HG03060 (cell line): ENCODE measurements around the gene UBAC2.
"Not testable (repeated sequence)": the region's sequence is repeated elsewhere in the genome, so short reads cannot be mapped to it uniquely, and the experiment has no call there.

ENCODE experiments used
- ATAC-seq: cut with Tn5 transposase; IDR thresholded peaks from one replicate; pipeline ENCODE4 v1.9.1; 2021; ENCODE audit warnings: low read depth, moderate number of reproducible peaks; ENCODE audit not compliant: unreplicated experiment

Gene UBAC2

GRCh38 chr13:99405966-99406365 is 205.3 kb downstream of the UBAC2 start:
- ATAC-seq: no peak

DNA sequence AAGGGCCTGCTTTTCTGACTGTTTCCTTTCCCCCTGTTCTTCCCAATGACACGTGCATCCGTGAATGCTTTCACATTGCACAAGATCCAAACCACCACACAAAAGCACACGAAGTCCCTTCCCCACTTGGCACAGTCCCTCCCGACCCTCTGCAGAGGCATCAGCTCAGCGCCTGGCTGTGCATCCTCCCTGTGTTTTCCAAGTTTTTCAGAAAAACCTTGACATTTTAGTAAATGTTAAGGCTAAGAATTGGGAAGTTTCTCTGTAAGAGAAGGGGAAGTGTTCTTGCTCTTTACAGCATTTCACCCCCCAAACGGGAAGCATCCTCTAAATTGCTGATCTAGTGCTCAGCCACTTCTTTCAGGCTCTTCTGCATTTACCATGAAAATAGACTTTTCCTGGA is 206.1 kb downstream of the UBAC2 start:
- ATAC-seq: no peak

- no peak for ATAC-seq
Measured at GRCh38 chr13:99407906-99408702, 207.4 kb downstream of the UBAC2 start.

DNA sequence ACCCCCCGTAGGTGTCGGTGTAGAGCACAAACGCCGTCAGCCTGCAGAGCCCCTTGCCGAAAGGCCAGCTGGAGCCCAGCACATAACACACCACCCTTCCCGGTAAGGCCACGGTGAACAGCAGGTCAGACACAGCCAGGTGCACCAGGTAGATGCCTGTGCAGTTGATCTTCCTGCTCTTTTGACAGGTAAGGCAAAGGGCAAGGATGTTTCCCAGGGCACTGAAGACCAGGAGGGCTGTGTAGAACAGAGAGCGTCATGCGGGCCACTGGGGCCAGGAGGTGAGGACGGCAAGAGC is 208.0 kb downstream of the UBAC2 start:
- ATAC-seq: no peak

DNA sequence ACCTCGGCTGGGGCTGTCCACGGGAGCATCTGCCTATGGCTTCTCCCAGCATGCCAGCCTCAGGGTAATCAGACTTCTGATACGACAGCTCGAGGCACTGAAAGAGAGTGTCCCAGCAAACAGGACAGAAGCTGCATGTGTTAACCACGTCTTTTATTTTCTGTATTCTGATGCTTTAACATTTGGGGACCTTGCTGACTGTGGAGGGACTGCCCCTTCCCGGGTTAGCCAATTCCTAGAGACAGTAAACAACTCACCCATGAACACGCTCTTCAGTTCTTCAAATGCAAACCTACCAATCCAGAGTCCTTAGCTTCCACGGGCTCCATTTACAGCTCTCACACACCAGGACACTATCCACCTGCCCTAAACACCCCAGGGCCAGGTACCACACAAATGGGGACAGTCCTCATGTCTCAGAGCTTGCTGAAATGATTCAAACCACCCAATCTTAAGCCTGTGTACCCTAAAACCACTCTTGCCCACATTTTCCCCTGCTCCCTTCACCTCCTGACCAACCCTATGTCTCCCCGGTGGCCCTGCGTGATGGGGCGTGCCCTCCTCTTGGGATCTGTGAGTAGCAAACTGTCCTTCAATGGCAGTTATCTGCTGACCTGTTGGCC is 208.9 kb downstream of the UBAC2 start:
- ATAC-seq: not testable (repeated sequence)

GRCh38 chr13:99410646-99411475 is 210.2 kb downstream of the UBAC2 start:
- ATAC-seq: not testable (repeated sequence)

DNA sequence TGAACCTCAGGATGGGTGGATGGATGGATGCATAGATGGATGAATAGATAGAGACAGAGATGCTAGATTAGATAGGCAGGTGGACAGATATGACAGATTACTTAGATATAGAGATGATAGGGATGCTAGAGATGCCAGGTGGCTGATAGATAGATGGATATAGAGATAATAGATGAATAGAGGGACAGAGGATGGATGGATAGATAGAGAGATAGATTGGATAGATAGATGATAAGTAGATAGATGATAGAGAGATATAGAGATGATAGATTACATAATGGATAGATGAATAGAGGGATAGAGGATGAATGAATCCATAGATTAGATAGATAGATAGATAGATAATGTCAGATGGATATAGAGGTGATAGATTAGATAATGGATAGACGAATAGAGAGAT is 212.2 kb downstream of the UBAC2 start:
- ATAC-seq: no peak

DNA sequence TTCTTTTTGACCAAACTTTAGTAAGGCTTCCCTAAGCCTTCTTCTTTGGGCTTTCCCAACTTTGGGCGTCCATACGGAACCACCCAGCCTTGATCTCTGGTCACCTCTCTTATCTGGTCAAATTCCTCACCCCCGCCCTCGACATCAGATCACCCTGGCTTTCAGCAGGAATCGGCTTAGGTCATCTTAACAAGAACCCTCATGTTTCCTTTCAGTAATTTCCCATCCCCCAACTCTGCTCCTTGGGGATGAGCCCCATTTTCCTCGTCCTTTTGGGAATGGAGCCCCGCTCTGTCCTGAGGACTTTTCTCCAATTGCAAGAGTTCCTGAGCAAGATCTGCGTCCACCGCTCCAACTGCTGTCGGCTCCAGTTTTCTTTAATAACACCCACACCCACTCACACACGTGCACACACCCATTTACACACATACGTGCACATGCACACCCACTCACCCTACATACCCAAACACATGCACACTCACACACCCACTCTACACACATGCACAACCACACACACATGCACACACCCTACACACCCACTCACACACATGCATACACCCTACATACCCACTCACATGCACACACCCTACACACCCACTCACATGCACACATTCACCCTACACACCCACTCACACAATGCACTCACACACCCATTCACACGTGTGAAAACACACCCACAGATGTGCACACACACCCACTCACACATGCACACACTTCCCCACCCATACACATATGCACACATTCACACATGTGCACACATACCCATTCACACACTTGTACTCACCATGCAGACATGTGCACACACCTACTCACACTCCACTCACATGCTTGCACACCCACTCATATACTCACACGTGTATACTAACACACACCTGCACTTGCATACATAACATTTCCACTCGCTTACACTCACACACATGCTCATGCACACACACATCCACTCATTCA is 213.7 kb downstream of the UBAC2 start:
- no peak for ATAC-seq

GRCh38 chr13:99415014-99415650 is 214.5 kb downstream of the UBAC2 start:
- no peak for ATAC-seq

DNA sequence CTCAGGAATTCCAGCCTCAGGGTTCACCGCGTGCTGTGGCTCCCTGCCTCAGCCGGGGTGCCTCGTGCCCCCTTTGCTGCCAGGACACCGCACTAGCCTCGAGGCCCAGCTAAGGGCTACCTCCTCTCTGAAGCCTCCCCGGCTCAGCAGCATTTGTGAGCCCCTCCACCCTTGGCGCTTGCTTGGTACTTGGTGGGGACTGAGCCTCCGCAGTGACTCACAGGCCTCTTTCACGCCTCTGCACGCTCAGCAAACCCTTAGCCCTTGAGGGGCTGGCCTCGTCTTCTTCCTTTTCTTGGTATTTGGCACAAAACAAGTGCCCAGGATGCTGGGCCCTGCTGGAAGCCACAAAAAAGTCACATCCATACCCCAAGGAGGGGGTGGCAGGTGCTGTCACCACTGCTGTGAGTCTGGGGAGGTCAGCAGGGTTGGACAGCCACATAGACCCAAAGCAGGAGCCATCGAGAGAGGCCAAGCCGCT is 215.2 kb downstream of the UBAC2 start:
- no peak for ATAC-seq

DNA sequence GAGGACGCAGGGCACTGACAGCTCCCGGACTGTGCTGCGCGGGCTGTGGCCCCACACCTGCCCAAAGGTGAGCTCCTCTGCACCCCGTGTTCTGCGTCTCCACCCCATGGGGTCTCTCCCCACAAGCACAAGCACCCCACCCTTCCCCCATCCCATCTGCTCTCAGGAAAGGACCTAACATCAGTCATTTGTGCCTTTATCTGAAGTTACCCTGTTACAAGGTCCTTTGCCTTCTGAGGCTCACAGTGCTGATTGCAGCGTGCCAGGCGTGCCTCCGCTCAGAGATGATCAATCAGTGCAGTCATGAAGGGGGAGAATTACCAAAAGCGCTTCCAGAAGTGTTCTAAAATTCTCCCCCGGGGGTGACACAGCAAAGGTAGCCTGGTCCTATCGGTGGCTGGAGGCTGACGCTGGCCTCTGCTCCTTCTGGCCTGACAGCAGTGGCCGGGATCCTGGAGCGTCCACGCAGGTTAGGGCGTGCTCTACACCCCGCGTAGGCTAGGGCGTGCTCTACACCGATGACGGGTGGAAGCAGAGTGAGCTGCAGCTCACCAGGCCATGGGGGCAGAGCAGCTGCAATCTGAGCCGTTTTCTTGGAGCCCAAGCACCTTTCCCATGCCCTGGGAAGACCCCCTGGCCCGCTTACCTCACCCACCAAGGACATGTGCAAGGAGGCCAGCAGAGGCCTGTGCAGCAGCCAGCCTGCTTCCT is 215.9 kb downstream of the UBAC2 start:
- ATAC-seq: no peak

DNA sequence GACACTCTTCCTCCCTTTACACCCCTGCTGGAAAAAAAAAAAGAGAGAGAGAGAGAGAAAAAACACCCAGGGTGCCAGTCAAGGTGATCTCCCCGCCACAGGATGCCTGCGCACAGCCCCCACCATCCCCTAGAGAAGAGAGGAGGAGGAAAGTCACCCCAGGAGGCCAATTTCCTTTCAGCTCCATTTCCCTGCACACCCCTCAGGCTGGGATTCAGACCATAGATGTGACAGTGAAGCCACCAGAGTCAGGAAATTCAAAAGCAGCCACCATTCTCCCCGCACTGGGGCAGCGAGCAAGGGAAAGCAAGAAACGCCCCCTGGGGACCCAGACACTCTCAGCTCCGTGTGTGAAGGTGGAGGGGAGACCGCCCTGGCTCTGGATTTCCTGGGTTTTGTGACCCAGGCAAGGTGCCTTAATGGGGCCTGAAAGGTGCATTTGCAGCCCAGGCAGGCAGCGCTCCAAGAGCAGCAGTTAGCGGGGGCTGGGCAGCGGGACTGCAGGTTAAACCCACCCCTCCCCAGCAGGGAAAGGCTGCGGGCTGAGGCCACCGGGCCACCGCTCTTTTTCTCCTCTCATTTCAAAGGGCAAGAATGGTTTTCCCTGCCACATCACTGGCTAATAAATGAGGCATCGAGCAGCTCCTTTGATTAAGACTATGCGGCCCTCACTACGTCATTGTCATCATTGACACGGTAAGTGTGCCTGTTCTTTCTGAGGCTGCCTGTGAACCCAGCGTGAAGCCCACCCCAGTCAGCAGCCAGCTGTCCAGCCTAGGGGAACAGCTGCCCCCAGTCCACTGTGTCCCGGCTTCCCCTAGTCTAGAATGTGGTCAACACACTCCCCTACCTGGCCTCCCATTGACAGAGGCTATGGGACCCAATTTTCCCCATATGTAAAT is 216.8 kb downstream of the UBAC2 start:
- no peak for ATAC-seq

DNA sequence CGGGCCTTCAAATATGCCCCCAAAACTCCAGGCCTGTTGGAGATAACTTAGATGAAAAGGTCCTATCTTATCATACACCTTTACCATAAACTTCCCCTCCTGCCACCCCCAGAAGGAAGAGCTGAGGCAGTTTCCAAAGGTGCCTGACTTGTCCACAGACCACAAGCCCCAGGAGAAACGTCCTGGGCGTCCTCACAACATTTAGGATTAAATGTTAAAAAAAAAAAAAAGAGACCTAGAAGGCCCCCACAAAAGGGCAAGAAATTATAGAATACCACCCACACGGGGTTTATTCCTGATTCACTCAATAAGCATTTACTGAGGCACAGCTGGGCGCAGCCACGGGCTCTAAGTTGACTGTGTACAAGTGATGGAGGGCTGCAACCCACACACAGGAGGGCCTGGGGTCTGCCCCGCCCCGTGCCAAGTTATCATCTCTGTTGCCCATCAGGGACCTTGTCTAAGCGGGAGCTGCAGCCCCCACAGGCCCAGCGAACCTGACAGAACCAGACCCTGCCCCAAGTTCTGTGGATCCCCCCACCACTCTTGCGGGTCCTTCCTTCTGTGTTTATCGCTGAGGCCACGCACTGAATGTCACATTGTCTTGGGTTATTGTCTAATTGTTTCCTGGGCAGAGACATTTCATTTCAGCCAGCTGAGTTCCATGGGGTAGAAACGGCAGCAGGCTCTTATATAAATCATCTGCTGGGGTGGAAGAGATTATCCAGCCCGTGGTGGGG is 217.6 kb downstream of the UBAC2 start:
- no peak for ATAC-seq

DNA sequence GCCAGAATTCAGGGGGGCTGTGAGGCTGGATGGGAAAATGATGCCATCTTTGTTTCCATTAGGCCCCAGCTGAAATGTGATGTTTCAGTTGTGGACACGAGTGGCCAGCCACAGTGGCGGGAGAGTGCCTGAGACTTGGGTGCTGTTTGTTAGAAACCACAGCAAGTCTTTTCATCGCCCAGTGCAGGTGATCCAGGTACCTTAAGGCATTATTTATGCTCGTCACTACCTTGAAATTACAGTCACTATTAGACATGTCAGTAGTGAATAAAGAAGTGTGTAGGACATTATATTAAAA is 218.1 kb downstream of the UBAC2 start:
- no peak for ATAC-seq

DNA sequence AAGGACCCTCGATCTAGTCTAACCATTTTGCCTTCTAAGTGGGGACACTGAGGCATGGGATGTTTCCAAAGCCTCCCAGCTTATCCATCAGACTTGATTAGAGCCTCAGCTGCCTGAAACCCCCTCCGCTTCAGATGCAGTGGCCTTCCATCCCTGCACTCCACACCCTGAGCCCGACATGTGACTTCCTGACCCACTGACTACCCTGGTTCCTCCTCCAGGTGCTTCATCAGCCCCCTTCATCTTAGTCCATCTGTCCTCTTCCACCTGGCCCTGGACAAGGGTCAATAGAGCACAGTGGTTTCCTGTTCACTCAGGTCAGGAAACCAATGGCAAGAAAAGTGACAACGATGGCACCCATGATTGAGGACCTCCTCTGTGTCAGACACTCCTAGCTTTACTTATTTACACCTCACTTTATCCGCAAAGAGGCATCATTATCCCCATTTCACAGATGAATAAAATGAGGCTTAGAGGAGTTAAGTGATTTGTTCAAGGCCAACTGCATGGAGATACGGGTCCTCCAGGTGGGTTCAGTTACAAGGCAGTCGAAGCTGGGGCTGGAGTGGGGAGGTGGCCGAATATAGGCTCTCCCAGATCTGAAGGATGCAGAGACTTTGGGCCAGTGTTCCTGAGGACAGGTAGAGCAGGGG is 219.1 kb downstream of the UBAC2 start:
- ATAC-seq: no peak

GRCh38 chr13:99421271-99421670 is 220.6 kb downstream of the UBAC2 start:
- ATAC-seq: no peak
